Epithelial cell of proximal tubule (primary cell): ENCODE measurements around the gene SH3RF1. TPM values are rescaled to one million over a fixed set of nuclear protein-coding genes. Genes with fewer than 3 reads are reported as not detected.
"Not testable (repeated sequence)": the region's sequence is repeated elsewhere in the genome, so short reads cannot be mapped to it uniquely, and the experiment has no call there.

Source experiments
- DNase-seq: peaks from one replicate; pipeline ENCODE4 v3.0.0-alpha.2; 2011; ENCODE audit warnings: low read depth
- H3K4me3 ChIP-seq: 2 replicates; pipeline ENCODE4 v1.5.1; 2011; ENCODE audit warnings: low read depth, mild to moderate bottlenecking, low read length
- total RNA-seq: library from RNA; depleted of rRNA; stranded (reverse); fragments of >200 nt; gene quantifications from 2 replicates; pipeline ENCODE4 v1.2.3, GENCODE V29; 2015
- TF ChIP-seq, protein P1 (sequence below): conservative IDR thresholded peaks from 2 replicates; pipeline ENCODE4 v1.5.1; 2012; ENCODE audit warnings: low read depth, mild to moderate bottlenecking, low read length

SH3RF1 gene
- total RNA-seq, 1 donor from 2014 or later: 25.8 TPM

DNA sequence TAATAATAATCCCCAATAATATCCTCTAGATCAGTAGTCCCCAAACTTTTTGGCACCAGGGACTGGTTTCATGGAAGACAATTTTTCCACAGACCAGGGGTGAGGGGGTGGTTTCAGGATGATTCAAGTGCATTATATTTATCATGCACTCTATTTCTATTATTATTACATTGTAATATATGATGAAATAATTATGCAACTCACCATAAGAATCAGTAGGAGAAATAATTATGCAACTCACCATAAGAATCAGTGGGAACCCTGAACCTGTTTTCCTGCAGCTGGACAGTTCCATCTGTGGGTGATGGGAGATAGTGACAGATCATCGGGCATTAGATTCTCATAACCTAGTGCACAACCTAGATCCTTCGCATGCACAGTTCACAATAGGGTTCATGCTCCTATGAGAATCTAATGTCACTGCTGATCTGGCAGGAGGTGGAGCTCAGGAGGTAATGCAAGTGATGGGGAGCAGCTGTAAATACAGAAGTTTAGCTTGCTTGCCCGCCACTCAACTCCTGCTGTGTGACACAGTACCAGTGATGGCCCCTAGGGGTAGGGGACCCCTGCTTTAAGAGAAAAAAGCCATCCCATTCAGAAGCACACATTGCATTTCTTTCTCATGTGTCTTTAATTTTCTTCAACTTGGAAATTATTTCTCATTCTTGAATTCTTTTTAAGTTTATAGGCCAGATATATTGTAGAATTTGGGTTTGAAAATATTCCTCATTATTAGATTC is 16.0 kb upstream of the SH3RF1 start:
- TF ChIP-seq, protein P1, sequence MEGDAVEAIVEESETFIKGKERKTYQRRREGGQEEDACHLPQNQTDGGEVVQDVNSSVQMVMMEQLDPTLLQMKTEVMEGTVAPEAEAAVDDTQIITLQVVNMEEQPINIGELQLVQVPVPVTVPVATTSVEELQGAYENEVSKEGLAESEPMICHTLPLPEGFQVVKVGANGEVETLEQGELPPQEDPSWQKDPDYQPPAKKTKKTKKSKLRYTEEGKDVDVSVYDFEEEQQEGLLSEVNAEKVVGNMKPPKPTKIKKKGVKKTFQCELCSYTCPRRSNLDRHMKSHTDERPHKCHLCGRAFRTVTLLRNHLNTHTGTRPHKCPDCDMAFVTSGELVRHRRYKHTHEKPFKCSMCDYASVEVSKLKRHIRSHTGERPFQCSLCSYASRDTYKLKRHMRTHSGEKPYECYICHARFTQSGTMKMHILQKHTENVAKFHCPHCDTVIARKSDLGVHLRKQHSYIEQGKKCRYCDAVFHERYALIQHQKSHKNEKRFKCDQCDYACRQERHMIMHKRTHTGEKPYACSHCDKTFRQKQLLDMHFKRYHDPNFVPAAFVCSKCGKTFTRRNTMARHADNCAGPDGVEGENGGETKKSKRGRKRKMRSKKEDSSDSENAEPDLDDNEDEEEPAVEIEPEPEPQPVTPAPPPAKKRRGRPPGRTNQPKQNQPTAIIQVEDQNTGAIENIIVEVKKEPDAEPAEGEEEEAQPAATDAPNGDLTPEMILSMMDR: no peak
- H3K4me3 ChIP-seq: no peak overlapping the region

DNA sequence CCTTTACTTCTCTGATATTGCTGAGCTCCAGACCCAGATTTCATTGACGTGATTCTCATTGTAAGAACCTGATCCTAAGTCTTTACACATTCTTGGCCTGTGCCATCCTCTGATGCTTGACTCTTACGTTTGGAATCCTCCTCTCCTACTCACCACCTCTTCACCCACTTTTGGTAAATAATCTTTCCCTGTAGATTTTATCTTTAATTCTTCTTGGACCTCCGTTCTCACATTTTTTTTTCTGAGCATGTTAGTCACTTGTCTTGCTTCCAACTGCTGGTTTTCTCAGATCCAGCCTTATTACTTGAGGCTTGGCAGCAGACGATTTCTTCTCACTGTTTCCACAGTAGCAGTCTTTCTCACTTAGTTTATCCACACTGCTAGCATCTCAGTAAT is 12.4 kb upstream of the SH3RF1 start:
- no peak overlapping the region for H3K4me3 ChIP-seq
- TF ChIP-seq, protein P1: no peak
- no peak for DNase-seq

More for the DNA sequence above, 16.0 kb upstream of the SH3RF1 start:
- no peak for DNase-seq

DNA sequence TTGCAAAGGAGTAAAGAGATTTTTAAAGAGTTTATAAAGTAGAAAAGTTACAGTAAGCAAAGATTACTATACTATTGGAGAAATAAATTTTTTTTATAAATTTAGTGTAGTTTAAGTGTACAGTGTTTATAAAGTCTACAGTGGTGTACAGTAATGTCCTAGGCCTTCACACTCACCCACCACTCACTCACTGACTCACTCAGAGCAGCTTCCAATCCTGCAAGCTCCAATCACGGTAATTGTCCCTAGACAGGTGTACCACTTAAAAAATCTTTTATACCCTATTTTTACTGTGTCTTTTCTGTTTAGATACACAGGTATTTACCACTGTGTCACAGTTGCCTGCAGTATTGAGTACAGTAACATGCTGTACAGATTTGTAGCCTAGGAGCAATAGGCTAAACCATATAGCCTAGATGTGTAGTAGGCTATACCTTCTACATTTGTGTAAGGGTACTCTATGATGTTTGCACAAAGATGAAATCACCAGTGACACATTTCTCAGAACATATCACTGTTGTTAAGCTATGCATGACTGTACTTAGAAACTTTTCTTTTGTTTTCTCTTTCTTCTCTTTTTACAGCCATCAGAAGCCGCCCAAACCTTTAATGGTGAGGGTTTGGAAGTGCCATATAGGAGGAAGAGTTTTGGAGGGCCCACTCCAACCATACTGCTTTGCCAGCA is 11.8 kb upstream of the SH3RF1 start:
- no peak for DNase-seq
- TF ChIP-seq, protein P1: no peak
- no peak overlapping the region for H3K4me3 ChIP-seq

DNA sequence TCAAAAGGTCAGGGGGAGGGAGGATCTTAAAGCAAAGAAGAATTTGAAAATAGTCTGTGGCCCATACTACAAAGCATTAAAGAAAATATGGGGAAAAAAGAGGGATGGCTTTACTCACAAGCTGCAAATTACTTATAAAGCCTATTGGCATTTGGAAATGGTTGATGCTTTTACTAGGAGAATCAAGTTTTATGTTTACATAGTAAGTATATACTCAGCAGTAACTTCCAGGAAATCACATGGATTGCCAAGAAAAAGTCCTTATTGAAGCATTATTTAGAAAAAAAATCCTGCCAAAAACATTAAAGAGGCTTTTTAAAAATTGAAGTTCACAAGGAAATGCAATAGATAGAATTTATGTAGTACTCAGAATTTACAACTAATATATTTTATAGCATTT is 8.4 kb upstream of the SH3RF1 start:
- no peak for DNase-seq
- TF ChIP-seq, protein P1: no peak
- no peak overlapping the region for H3K4me3 ChIP-seq

DNA sequence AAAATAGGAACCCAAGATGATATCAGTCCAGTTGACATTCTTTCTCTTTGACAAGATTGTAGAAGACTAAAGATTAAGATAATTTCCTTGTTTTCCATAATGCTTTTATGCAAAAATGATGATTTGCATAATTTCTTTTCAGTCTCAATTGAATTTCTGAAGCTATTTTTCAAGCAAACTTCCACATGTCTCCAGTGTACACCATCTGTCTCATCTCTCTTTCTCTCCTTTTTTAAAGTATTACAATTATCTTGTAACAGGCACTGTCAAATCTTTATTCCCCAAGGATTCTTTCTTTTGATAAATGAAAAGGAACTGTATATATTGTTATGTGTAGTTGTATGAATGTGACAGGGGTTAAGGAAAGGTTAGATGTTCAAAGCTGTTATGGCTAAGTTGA is 7.9 kb upstream of the SH3RF1 start:
- TF ChIP-seq, protein P1: no peak
- H3K4me3 ChIP-seq: no peak overlapping the region
- DNase-seq: no peak

DNA sequence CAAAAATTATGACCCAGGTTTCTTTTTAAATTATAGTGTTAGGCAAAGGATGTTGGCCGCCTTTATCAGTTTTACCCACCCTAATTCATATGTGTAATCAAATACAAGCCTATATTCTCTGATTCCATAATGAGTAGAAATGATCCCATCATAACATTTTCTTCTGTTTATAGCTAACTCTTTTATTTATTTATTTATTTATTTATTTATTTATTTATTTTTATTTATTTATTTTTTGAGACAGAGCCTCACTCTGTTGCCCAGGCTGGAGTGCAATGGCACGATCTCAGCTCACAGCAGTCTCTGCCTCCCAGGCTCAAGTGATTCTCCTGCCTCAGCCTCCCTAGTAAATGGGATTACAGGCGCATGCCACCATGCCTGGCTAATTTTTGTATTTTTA is 7.1 kb upstream of the SH3RF1 start:
- H3K4me3 ChIP-seq, DNase-seq: not testable (repeated sequence)

DNA sequence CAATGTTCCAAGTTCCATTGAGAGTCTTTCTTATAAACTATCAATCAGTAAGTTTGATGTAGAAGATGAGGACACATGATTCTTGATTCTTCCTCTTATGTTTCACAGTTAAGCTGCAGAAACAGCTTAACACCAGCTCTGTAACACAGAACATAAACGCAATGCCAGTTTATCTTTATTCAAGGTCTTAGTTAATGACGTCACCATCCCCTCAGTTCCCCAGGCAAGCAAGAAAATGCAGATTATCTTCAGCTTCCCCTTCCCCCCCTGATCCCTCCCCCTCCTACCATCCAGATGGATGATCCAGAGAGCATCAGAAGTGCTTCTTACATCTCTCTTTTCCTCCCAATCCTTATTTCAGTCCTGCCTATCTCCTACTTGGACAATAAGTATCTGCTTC is 4.4 kb upstream of the SH3RF1 start:
- no peak for DNase-seq
- TF ChIP-seq, protein P1: no peak
- no peak overlapping the region for H3K4me3 ChIP-seq
